Activated CD8-positive, alpha-beta T cell treated with anti-CD3 and anti-CD28 coated beads for 36 hours (primary cell): ENCODE data around the gene DUS1L. TPM values are rescaled to one million over a fixed set of nuclear protein-coding genes. Genes with fewer than 3 reads are reported as not detected.

Experiments used
- ATAC-seq: fragments of 200-7000 bp; cut with Tn5 transposase; one replicate; pipeline ENCODE4 v1.10.0; 2021; ENCODE audit warnings: mild to moderate bottlenecking, moderate library complexity
- CTCF ChIA-PET: fragments of 350-600 bp; sonication (Branson Sonifier 250); formaldehyde crosslinking; loops from one replicate; lab custom pipeline; 2021; ENCODE audit warnings: antibody characterized with exemption; lab: Charles Lee
- POLR2A ChIA-PET: fragments of 350-600 bp; sonication (Branson Sonifier 250); formaldehyde crosslinking; loops from one replicate; lab custom pipeline; 2021; ENCODE audit warnings: antibody characterized with exemption; lab: Charles Lee
- DNase-seq: peaks from one replicate; pipeline ENCODE4 v3.0.0-alpha.2; 2020
- H3K27ac Mint-ChIP-seq: one replicate; pipeline ENCODE4 v1.8.0; 2021; ENCODE audit warnings: mild to moderate bottlenecking, mixed read lengths
- H3K27me3 Mint-ChIP-seq: one replicate; pipeline ENCODE4 v1.8.0; 2021; ENCODE audit warnings: mixed read lengths
- H3K36me3 Mint-ChIP-seq: one replicate; pipeline ENCODE4 v1.8.0; 2021; ENCODE audit warnings: low read depth, mixed read lengths
- H3K4me1 Mint-ChIP-seq: one replicate; pipeline ENCODE4 v1.8.0; 2021; ENCODE audit warnings: low read depth, mixed read lengths
- H3K4me3 Mint-ChIP-seq: one replicate; pipeline ENCODE4 v1.8.0; 2021; ENCODE audit warnings: mild to moderate bottlenecking, moderate library complexity, mixed read lengths
- H3K9me3 Mint-ChIP-seq: one replicate; pipeline ENCODE4 v1.8.0; 2021; ENCODE audit warnings: mixed read lengths
- CTCF ChIP-seq: fragments of 200-600 bp; IDR thresholded peaks from one replicate; pipeline ENCODE4 v1.8.0; 2022; ENCODE audit warnings: antibody characterized with exemption, mild to moderate bottlenecking
- intact Hi-C: fragments of 100-400 bp; cut with micrococcal nuclease; formaldehyde crosslinking; loops from one replicate; pipeline ENCODE4 v1.10.0; 2022
- total RNA-seq, 2 experiments: library from RNA; stranded (reverse); gene quantifications; one replicate each; pipeline ENCODE4 v1.2.3, GENCODE V29; 2021

The DUS1L gene
- total RNA-seq, 2 experiments from 2014 or later: 139 to 140 TPM

GRCh38 chr17:82076785-82077591, 11.4 kb upstream of the DUS1L start:
- ChIA-PET POLR2A (interaction anchor here (0.9 to 2.1 kb wide), 10 partner anchors 10 to 210 kb away, joined by 3 to 14 read pairs (median 4); partner anchors contain the start of genes DCXR and DUS1L), CTCF (interaction anchor here (1.1 kb wide), 1 partner anchor 40 kb away, joined by 3 read pairs; the partner anchor contains the start of gene DCXR)
- H3K4me1 Mint-ChIP-seq: no peaks in the 10 kb centered on the region
- intact Hi-C loops: no loop called here
- H3K27ac Mint-ChIP-seq: no peak overlapping the region
- H3K4me3 Mint-ChIP-seq: no peak overlapping the region
- DNase-seq (no peak), ATAC-seq (peak; percentile 34)
- no peaks in the 10 kb centered on the region for H3K9me3 Mint-ChIP-seq
- no peaks in the 10 kb centered on the region for H3K27me3 Mint-ChIP-seq
- no peak for TF ChIP-seq CTCF
- H3K36me3 Mint-ChIP-seq: peaks cover 8% of the 10 kb centered on the region

GRCh38 chr17:82076018-82076784, 10.6 kb upstream of the DUS1L start:
- H3K27ac Mint-ChIP-seq: no peak overlapping the region
- POLR2A ChIA-PET: interaction anchor here (0.9 to 2.1 kb wide), 9 partner anchors 10 to 46 kb away, joined by 3 to 14 read pairs (median 5); partner anchors contain the start of genes DCXR and DUS1L
- CTCF ChIA-PET: interaction anchor here (1.1 kb wide), 1 partner anchor 39 kb away, joined by 3 read pairs; the partner anchor contains the start of gene DCXR
- DNase-seq (no peak), ATAC-seq (no peak)
- intact Hi-C loops: no loop called here
- no peaks in the 10 kb centered on the region for H3K27me3 Mint-ChIP-seq
- no peaks in the 10 kb centered on the region for H3K9me3 Mint-ChIP-seq
- no peaks in the 10 kb centered on the region for H3K4me1 Mint-ChIP-seq
- H3K36me3 Mint-ChIP-seq: peaks cover 8% of the 10 kb centered on the region
- no peak for TF ChIP-seq CTCF
- no peak overlapping the region for H3K4me3 Mint-ChIP-seq

GRCh38 chr17:82073446-82073845, 7.8 kb upstream of the DUS1L start:
- H3K27ac Mint-ChIP-seq: no peak overlapping the region
- no peaks in the 10 kb centered on the region for H3K9me3 Mint-ChIP-seq
- H3K4me1 Mint-ChIP-seq: no peaks in the 10 kb centered on the region
- CTCF ChIA-PET: no interaction called here
- peaks cover 3% of the 10 kb centered on the region for H3K36me3 Mint-ChIP-seq
- H3K4me3 Mint-ChIP-seq: no peak overlapping the region
- no peak for TF ChIP-seq CTCF
- ATAC-seq (no peak), DNase-seq (no peak)
- intact Hi-C loops: no loop called here
- H3K27me3 Mint-ChIP-seq: no peaks in the 10 kb centered on the region
- POLR2A ChIA-PET: interaction anchor here (1.3 kb wide), 1 partner anchor 9 kb away, joined by 5 read pairs; no protein-coding TSS in a partner anchor

- TF ChIP-seq CTCF: no peak
- ChIA-PET POLR2A (interaction anchor here (0.6 kb wide), 1 partner anchor 118 kb away, joined by 3 read pairs; no protein-coding TSS in a partner anchor), CTCF (no interaction called here)
- H3K4me3 Mint-ChIP-seq: no peak overlapping the region
- H3K27me3 Mint-ChIP-seq: no peaks in the 10 kb centered on the region
- no peaks in the 10 kb centered on the region for H3K36me3 Mint-ChIP-seq
- DNase-seq (no peak), ATAC-seq (no peak)
- intact Hi-C loops: no loop called here
- no peak overlapping the region for H3K27ac Mint-ChIP-seq
- H3K4me1 Mint-ChIP-seq: no peaks in the 10 kb centered on the region
- no peaks in the 10 kb centered on the region for H3K9me3 Mint-ChIP-seq
These were observed 7.2 kb upstream of the DUS1L start for GRCh38 chr17:82072827-82073226.
